Medulla oblongata (tissue), 1 donor: ENCODE results near the gene NUDT16L1.
"Not testable (repeated sequence)": the region's sequence is repeated elsewhere in the genome, so short reads cannot be mapped to it uniquely, and the experiment has no call there.

Experiments used
- DNase-seq: peaks from one replicate; pipeline ENCODE4 v3.0.0-alpha.2; 2015; ENCODE audit errors: extremely low spot score

Gene NUDT16L1

GRCh38 chr16:4693296-4693955 lies at the start of gene NUDT16L1:
Gene NUDT16L1 (plus strand): TSS chr16:4693562. CDS start chr16:4693727, 165 bp downstream.
- peak; percentile 97 for DNase-seq

- no peak for DNase-seq
Observed at GRCh38 chr16:4646773-4647643, 46.4 kb upstream of the NUDT16L1 start.

- DNase-seq: no peak
Observed at GRCh38 chr16:4647644-4647980, 45.8 kb upstream of the NUDT16L1 start.

- DNase-seq: no peak
Observed at GRCh38 chr16:4648917-4649316, 44.4 kb upstream of the NUDT16L1 start.

- DNase-seq: no peak
Observed at GRCh38 chr16:4649744-4650442, 43.5 kb upstream of the NUDT16L1 start.

- DNase-seq: not testable (repeated sequence)
Observed at GRCh38 chr16:4650443-4651074, 42.8 kb upstream of the NUDT16L1 start.

GRCh38 chr16:4651827-4652226 lies 41.5 kb upstream of the NUDT16L1 start:
- no peak for DNase-seq

GRCh38 chr16:4652561-4652960 lies 40.8 kb upstream of the NUDT16L1 start:
- no peak for DNase-seq

GRCh38 chr16:4654011-4654963 lies 39.1 kb upstream of the NUDT16L1 start:
- DNase-seq: no peak

GRCh38 chr16:4654964-4655590 lies 38.3 kb upstream of the NUDT16L1 start:
- DNase-seq: no peak

GRCh38 chr16:4655801-4656200 lies 37.6 kb upstream of the NUDT16L1 start:
- DNase-seq: no peak

GRCh38 chr16:4656221-4656620 lies 37.1 kb upstream of the NUDT16L1 start:
- DNase-seq: no peak

GRCh38 chr16:4656695-4657686 lies 36.4 kb upstream of the NUDT16L1 start:
- DNase-seq: no peak

- DNase-seq: no peak
Observed at GRCh38 chr16:4659363-4660353, 33.7 kb upstream of the NUDT16L1 start.

- peak; percentile 54 for DNase-seq
Observed at GRCh38 chr16:4660454-4661007, 32.8 kb upstream of the NUDT16L1 start.

- peak; percentile 75 for DNase-seq
Observed at GRCh38 chr16:4661661-4662060, 31.7 kb upstream of the NUDT16L1 start.

- peak; percentile 63 for DNase-seq
Observed at GRCh38 chr16:4663465-4663776, 29.9 kb upstream of the NUDT16L1 start.
